PFSK-1 (cell line): ENCODE data around the gene TAL1.

Experiments used
- FOXP2 ChIP-seq: optimal IDR thresholded peaks from 2 replicates; pipeline ENCODE3; 2011; ENCODE audit warnings: borderline replicate concordance, control low read depth, inconsistent platforms; ENCODE audit not compliant: insufficient read depth; ENCODE audit errors: extremely low read length, extremely low read depth
- POLR2AphosphoS5 ChIP-seq: IDR thresholded peaks from 2 replicates; pipeline ENCODE4 v1.6.1; 2012; ENCODE audit warnings: low read depth, mild to moderate bottlenecking, control low read depth, low read length, moderate library complexity
- REST ChIP-seq, 2 experiments: IDR thresholded peaks; 2 replicates each; pipeline versions ENCODE4 v1.6.1 to v1.8.0; 2011 to 2012; ENCODE audit warnings: low read depth in 2 of 2, low read length in 2 of 2, control low read depth in 1 of 2, inconsistent platforms in 1 of 2, mild to moderate bottlenecking in 1 of 2, moderate library complexity in 1 of 2; ENCODE audit not compliant: insufficient read depth in 1 of 2
- SIN3A ChIP-seq: IDR thresholded peaks from 2 replicates; pipeline ENCODE4 v1.6.1; 2012; ENCODE audit warnings: mild to moderate bottlenecking, low read length, moderate library complexity, borderline replicate concordance; ENCODE audit not compliant: insufficient read depth
- TAF1 ChIP-seq: IDR thresholded peaks from 2 replicates; pipeline ENCODE4 v1.6.1; 2012; ENCODE audit warnings: low read length, control low read depth, borderline replicate concordance; ENCODE audit not compliant: insufficient read depth

Gene TAL1

GRCh38 chr1:47192458-47193384 lies 39.3 kb downstream of the TAL1 start:
- TF ChIP-seq FOXP2 (no peak), TAF1 (no peak), SIN3A (no peak), POLR2AphosphoS5 (no peak), REST (IDR thresholded peaks at IDR 0.05; ENCODE audit: insufficient read depth in 1 of 2, low read depth in 2 of 2, low read length in 2 of 2) (no peak)

- TF ChIP-seq FOXP2 (no peak), REST (IDR thresholded peaks at IDR 0.05; ENCODE audit: insufficient read depth in 1 of 2, low read depth in 2 of 2, low read length in 2 of 2) (no peak), POLR2AphosphoS5 (no peak), TAF1 (no peak), SIN3A (no peak)
Observed at GRCh38 chr1:47191940-47192457, 40.0 kb downstream of the TAL1 start.

- TF ChIP-seq REST (IDR thresholded peaks at IDR 0.05; ENCODE audit: insufficient read depth in 1 of 2, low read depth in 2 of 2, low read length in 2 of 2), result no peak
- TF ChIP-seq FOXP2, result no peak
- TF ChIP-seq TAF1, result no peak
Observed at GRCh38 chr1:47190857-47191256, 41.2 kb downstream of the TAL1 start.

GRCh38 chr1:47190509-47190855 lies 41.5 kb downstream of the TAL1 start:
- TF ChIP-seq FOXP2 (no peak), TAF1 (no peak), POLR2AphosphoS5 (no peak), SIN3A (no peak), REST (IDR thresholded peaks at IDR 0.05; ENCODE audit: insufficient read depth in 1 of 2, low read depth in 2 of 2, low read length in 2 of 2) (no peak)
